Measurements from ENCODE around the gene TTC7B.

DNA sequence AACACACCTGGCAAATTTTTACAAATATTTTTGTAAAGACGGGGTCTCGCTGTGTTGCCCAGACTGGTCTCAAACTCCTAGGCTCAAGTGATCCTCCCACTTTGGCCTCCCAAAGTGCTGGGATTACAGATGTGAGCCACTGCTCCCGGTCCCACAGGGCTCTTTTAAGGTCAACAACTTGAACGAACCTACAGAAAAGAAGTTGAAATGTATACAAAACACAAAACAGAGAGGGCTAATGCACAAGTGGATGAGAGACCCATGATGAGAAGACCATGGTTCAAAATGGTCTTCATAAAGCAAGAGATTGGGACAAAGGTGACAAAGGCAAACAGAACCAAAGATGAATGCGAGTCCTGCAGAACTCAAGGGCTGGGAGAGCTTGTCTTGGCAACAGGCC, 328.0 kb downstream of the TTC7B start:
- TF ChIP-seq, protein P1, sequence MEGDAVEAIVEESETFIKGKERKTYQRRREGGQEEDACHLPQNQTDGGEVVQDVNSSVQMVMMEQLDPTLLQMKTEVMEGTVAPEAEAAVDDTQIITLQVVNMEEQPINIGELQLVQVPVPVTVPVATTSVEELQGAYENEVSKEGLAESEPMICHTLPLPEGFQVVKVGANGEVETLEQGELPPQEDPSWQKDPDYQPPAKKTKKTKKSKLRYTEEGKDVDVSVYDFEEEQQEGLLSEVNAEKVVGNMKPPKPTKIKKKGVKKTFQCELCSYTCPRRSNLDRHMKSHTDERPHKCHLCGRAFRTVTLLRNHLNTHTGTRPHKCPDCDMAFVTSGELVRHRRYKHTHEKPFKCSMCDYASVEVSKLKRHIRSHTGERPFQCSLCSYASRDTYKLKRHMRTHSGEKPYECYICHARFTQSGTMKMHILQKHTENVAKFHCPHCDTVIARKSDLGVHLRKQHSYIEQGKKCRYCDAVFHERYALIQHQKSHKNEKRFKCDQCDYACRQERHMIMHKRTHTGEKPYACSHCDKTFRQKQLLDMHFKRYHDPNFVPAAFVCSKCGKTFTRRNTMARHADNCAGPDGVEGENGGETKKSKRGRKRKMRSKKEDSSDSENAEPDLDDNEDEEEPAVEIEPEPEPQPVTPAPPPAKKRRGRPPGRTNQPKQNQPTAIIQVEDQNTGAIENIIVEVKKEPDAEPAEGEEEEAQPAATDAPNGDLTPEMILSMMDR (IDR thresholded peaks at IDR 0.05; ENCODE audit: low read length): no peak
- no peak for TF ChIP-seq EZH2 (IDR thresholded peaks at IDR 0.05; ENCODE audit: borderline replicate concordance, low read length)
